T-cell (primary cell): Measurements from ENCODE around the gene FUZ. TPM values are rescaled to one million over a fixed set of nuclear protein-coding genes. Genes with fewer than 3 reads are reported as not detected.

Experiments
- ATAC-seq, 4 experiments: fragments of 200-7000 bp in 3 of 4; fragments of 150-1000 bp in 1 of 4; cut with Tn5 transposase; replicated peaks in 1 of 4; 1 replicate in 3 of 4; 2 replicates in 1 of 4; pipeline ENCODE4 v1.10.0; 2021; ENCODE audit warnings: moderate library complexity in 3 of 4, mild to moderate bottlenecking in 2 of 4, moderate number of reproducible peaks in 1 of 4
- CTCF ChIA-PET, 2 donors: fragments of 300-600 bp; sonication (Branson Sonifier 250); formaldehyde crosslinking; loops; one replicate each; lab custom pipeline; 2022; ENCODE audit warnings: antibody characterized with exemption in 2 of 2; lab: Charles Lee
- POLR2A ChIA-PET, 2 donors: fragments of 300-600 bp; sonication (Branson Sonifier 250); formaldehyde crosslinking; loops; one replicate each; lab custom pipeline; 2022; ENCODE audit warnings: antibody characterized with exemption in 2 of 2; lab: Charles Lee
- DNase-seq, 35 experiments: peaks; one replicate each; pipeline versions ENCODE4 v3.0.0 to v3.0.0-alpha.2; 2013 to 2023
- H3K27ac ChIP-seq: one replicate; pipeline ENCODE4 v1.5.1; 2013; ENCODE audit warnings: low read length
- H3K27me3 ChIP-seq, 2 experiments: replicated peaks in 1 of 2; 1 replicate in 1 of 2; 2 replicates in 1 of 2; pipeline versions ENCODE4 v1.6.1 to v1.7.0; 2013; ENCODE audit warnings: low read length in 1 of 2, mixed read lengths in 1 of 2; ENCODE audit not compliant: control insufficient read depth in 2 of 2, insufficient read depth in 2 of 2; ENCODE audit errors: extremely low read depth in 1 of 2
- H3K36me3 ChIP-seq, 2 donors: 1 replicate in 1 of 2; 2 replicates in 1 of 2; pipeline versions ENCODE4 v1.6.1 to v1.7.0; 2013; ENCODE audit warnings: low read length in 1 of 2; ENCODE audit not compliant: control insufficient read depth in 2 of 2, insufficient read depth in 1 of 2; ENCODE audit errors: extremely low read depth in 1 of 2
- H3K4me1 ChIP-seq, 2 experiments: 1 replicate in 1 of 2; 2 replicates in 1 of 2; pipeline versions ENCODE4 v1.6.1 to v1.7.0; 2013; ENCODE audit warnings: low read length in 2 of 2, mixed read lengths in 1 of 2; ENCODE audit not compliant: insufficient read depth in 2 of 2, control insufficient read depth in 1 of 2; ENCODE audit errors: extremely low read depth in 1 of 2
- H3K4me3 ChIP-seq, 2 donors: 1 replicate in 1 of 2; 2 replicates in 1 of 2; pipeline versions ENCODE4 v1.5.1 to v1.7.0; 2013; ENCODE audit warnings: mild to moderate bottlenecking in 2 of 2, low read length in 1 of 2, moderate library complexity in 1 of 2; ENCODE audit not compliant: control insufficient read depth in 1 of 2; ENCODE audit errors: extremely low read depth in 1 of 2
- H3K9me3 ChIP-seq: 2 replicates; pipeline ENCODE4 v1.7.0; 2013
- H3K27ac Mint-ChIP-seq, 2 donors: one replicate each; pipeline ENCODE4 v1.8.0; 2020 to 2021; ENCODE audit warnings: mild to moderate bottlenecking in 2 of 2, mixed read lengths in 2 of 2
- H3K27me3 Mint-ChIP-seq, 2 donors: one replicate each; pipeline ENCODE4 v1.8.0; 2021 to 2022; ENCODE audit warnings: mixed read lengths in 2 of 2
- H3K36me3 Mint-ChIP-seq: one replicate; pipeline ENCODE4 v1.8.0; 2021; ENCODE audit warnings: mixed read lengths
- H3K4me1 Mint-ChIP-seq, 3 donors: one replicate each; pipeline ENCODE4 v1.8.0; 2020 to 2022; ENCODE audit warnings: mixed read lengths in 3 of 3, mild to moderate bottlenecking in 1 of 3
- H3K4me3 Mint-ChIP-seq, 3 donors: one replicate each; pipeline ENCODE4 v1.8.0; 2020 to 2022; ENCODE audit warnings: mild to moderate bottlenecking in 3 of 3, mixed read lengths in 3 of 3, moderate library complexity in 3 of 3
- H3K9me3 Mint-ChIP-seq, 3 donors: one replicate each; pipeline ENCODE4 v1.8.0; 2020 to 2022; ENCODE audit warnings: mixed read lengths in 3 of 3
- WGBS: methylation state at CpG from one replicate; pipeline ENCODE4 v1.1.5; 2013; ENCODE audit warnings: missing lambda C conversion rate; ENCODE audit not compliant: insufficient coverage; 5-methylcytosine and 5-hydroxymethylcytosine counted together
- total RNA-seq, 35 experiments: library from RNA in 6 of 35; stranded (reverse) in 6 of 35; fragments of 120-200 nt in 1 of 35; gene quantifications; one replicate each; pipeline versions ENCODE4 v1.2.1 to v1.2.4 and lab custom pipeline; 2013 to 2026

FUZ gene
- total RNA-seq, 5 donors from 2014 or later (not counting 1 experiment from before 2014, with no cell fraction given), result 12.8 to 31.2 (median 23.7) TPM

DNA sequence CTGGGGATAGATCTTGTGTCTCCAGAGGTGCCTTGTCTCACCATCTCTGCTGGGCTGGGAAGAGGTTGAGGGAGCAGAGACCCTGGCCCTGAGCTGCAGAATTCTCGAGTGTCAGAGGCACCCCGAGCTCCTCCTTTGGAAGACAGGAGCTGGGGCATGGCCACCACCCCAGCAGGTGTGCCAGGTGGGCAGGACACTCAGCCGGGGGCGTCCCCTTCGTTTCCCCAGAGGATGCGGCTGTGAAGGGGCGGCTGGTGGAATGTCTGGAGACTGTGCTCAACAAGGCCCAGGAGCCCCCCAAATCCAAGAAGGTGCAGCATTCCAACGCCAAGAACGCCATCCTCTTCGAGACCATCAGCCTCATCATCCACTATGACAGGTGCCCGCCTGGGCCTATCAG is 14.5 kb downstream of the FUZ start:
- 91% methylated on average over 4 of the region's 11 CpGs for WGBS
- Mint-ChIP-seq H3K36me3 (peaks cover 36% of the 10 kb centered on the region), H3K27ac (no peak overlapping the region), H3K4me3 (no peak overlapping the region), H3K27me3 (no peaks in the 10 kb centered on the region), H3K9me3 (no peaks in the 10 kb centered on the region), H3K4me1 (no peaks in the 10 kb centered on the region)
- ChIA-PET CTCF (no interaction called here), POLR2A (no interaction called here)
- no peak for DNase-seq
- H3K36me3 ChIP-seq, result peaks cover 19 to 79% of the 10 kb centered on the region in 2 donors
- H3K4me3 ChIP-seq, result no peak overlapping the region
- H3K4me1 ChIP-seq, result no peaks in the 10 kb centered on the region
- no peaks in the 10 kb centered on the region for H3K9me3 ChIP-seq
- H3K27me3 ChIP-seq, result no peaks in the 10 kb centered on the region
- no peak overlapping the region for H3K27ac ChIP-seq
- ATAC-seq, result no peak

DNA sequence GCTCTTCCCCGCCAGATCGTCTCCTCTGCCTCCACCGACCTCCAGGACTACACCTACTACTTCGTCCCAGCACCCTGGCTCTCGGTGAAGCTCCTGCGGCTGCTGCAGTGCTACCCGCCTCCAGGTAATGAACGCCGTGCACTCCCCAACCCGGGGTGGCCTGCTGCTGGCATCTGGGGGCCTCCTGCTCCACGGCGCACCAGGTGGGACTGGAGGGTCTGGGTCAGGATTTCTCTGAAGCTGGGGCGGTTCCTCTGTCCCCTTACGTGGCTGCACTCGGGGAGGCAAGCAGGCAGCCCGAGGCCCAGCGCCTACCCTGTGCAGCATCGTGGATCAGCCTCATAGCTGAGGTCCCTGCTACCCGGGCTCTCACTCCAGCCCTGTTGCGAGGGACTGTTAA is 17.5 kb downstream of the FUZ start:
- Mint-ChIP-seq H3K9me3 (no peaks in the 10 kb centered on the region), H3K27me3 (no peaks in the 10 kb centered on the region), H3K4me3 (no peak overlapping the region), H3K4me1 (no peaks in the 10 kb centered on the region), H3K27ac (no peak overlapping the region), H3K36me3 (peaks cover 36% of the 10 kb centered on the region)
- no peaks in the 10 kb centered on the region for H3K27me3 ChIP-seq
- WGBS, result 98% methylated on average over 13 of the region's 20 CpGs
- no peak for ATAC-seq
- H3K4me3 ChIP-seq, result no peak overlapping the region
- no peak overlapping the region for H3K27ac ChIP-seq
- ChIA-PET CTCF (interaction anchor here in 1 of 2 donors (0.7 kb wide), 1 partner anchor 711 kb away, joined by 3 read pairs; no protein-coding TSS in a partner anchor), POLR2A (no interaction called here)
- no peaks in the 10 kb centered on the region for H3K9me3 ChIP-seq
- no peaks in the 10 kb centered on the region for H3K4me1 ChIP-seq
- DNase-seq, result no peak
- peaks cover 20 to 73% of the 10 kb centered on the region in 2 donors for H3K36me3 ChIP-seq

- WGBS, result 42% methylated on average over 2 of the region's 6 CpGs
- ATAC-seq, result no peak
- H3K27me3 Mint-ChIP-seq, result no peaks in the 10 kb centered on the region
Observed at GRCh38 chr19:49793561-49793840, 19.6 kb downstream of the FUZ start.

DNA sequence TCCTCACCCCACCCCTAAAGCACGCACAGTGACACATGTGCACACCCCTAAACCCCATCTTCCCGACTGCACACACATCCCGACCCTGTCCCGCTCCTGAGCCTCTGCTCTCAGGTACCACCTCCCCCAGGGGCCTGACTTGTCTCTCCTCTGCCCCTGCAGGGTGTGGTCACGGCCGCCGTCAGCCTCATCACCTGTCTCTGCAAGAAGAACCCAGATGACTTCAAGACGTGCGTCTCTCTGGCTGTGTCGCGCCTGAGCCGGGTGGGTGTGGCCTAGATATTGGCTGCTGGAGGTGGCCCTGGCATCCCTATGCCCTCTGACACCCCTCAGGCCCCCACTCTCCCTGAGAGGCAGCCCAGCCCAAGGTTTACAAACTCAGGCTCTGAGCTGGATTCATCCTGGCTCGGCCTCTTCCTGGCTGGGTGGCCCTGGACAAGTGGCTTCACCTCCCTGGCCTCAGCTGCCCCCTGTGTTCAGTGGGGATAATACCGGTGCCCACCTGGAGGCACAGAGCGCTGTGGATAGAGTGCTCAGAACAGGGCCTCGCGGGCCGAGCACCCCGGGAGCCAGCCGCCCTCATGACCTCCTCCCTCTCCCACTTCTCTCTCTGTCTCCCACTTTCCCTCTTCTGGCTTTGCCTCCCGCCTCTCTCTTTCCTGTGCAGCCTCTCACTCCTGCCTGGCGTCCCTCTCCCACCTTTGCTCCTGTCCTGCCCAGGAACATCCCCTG is 20.1 kb downstream of the FUZ start:
- ChIA-PET POLR2A (interaction anchor here in 1 of 2 donors (0.7 kb wide), 1 partner anchor 72 kb away, joined by 4 read pairs; no protein-coding TSS in a partner anchor), CTCF (interaction anchor here in 1 of 2 donors (0.6 kb wide), 1 partner anchor 1331 kb away, joined by 3 read pairs; no protein-coding TSS in a partner anchor)
- no peaks in the 10 kb centered on the region for H3K9me3 ChIP-seq
- no peaks in the 10 kb centered on the region for H3K27me3 ChIP-seq
- 95% methylated on average over 14 of the region's 22 CpGs for WGBS
- H3K4me3 ChIP-seq, result no peak overlapping the region
- no peak for ATAC-seq
- no peaks in the 10 kb centered on the region for H3K4me1 ChIP-seq
- H3K4me1 Mint-ChIP-seq, result peaks cover 0 to 16% (median 4%) of the 10 kb centered on the region in 3 donors
- H3K9me3 Mint-ChIP-seq, result no peaks in the 10 kb centered on the region
- no peak for DNase-seq
- no peaks in the 10 kb centered on the region for H3K27me3 Mint-ChIP-seq
- H3K36me3 ChIP-seq, result peaks cover 14 to 67% of the 10 kb centered on the region in 2 donors
- H3K4me3 Mint-ChIP-seq, result no peak overlapping the region
- H3K27ac Mint-ChIP-seq, result no peak overlapping the region
- H3K36me3 Mint-ChIP-seq, result peaks cover 46% of the 10 kb centered on the region
- H3K27ac ChIP-seq, result no peak overlapping the region

More at GRCh38 chr19:49793561-49793840, 19.6 kb downstream of the FUZ start:
- H3K4me3 Mint-ChIP-seq, result no peak overlapping the region
- ChIA-PET POLR2A (no interaction called here), CTCF (interaction anchor here in 1 of 2 donors (0.6 kb wide), 1 partner anchor 1332 kb away, joined by 3 read pairs; no protein-coding TSS in a partner anchor)
- Histone ChIP-seq H3K27ac (no peak overlapping the region), H3K4me3 (no peak overlapping the region), H3K9me3 (no peaks in the 10 kb centered on the region), H3K27me3 (no peaks in the 10 kb centered on the region), H3K4me1 (no peaks in the 10 kb centered on the region), H3K36me3 (peaks cover 14 to 68% of the 10 kb centered on the region in 2 donors)
- no peak for DNase-seq
- no peaks in the 10 kb centered on the region for H3K9me3 Mint-ChIP-seq
- peaks cover 0 to 11% (median 2%) of the 10 kb centered on the region in 3 donors for H3K4me1 Mint-ChIP-seq
- peaks cover 41% of the 10 kb centered on the region for H3K36me3 Mint-ChIP-seq
- H3K27ac Mint-ChIP-seq, result no peak overlapping the region

- no peak for DNase-seq
Observed at GRCh38 chr19:49791776-49792445, 21.2 kb downstream of the FUZ start.

DNA sequence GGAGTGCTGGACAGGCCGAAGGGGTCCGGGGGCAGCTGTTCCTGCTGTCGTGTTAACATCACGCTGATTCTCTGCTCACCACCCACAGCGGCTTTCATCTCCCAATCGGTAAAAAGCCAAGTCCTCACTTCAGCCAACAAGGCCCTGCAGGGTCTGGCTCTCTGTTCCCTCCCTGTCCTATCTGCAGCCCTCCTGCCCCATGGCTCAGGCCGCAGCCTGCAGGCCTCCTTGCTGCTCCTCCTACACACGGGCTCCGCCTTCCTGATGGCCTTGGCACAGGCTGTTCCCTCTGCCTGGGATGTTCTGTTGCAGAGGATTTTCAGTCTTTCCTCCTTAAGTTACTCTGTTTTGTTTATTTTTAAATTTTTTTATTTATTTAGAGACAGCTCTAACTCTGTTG is 22.2 kb downstream of the FUZ start:
- Mint-ChIP-seq H3K27ac (no peak overlapping the region), H3K4me1 (peaks cover 1 to 20% (median 4%) of the 10 kb centered on the region in 3 donors), H3K36me3 (peaks cover 47% of the 10 kb centered on the region), H3K4me3 (no peak overlapping the region), H3K27me3 (no peaks in the 10 kb centered on the region), H3K9me3 (no peaks in the 10 kb centered on the region)
- ChIA-PET POLR2A (no interaction called here), CTCF (no interaction called here)
- no peak for ATAC-seq
- Histone ChIP-seq H3K4me1 (no peaks in the 10 kb centered on the region), H3K27ac (no peak overlapping the region), H3K36me3 (peaks cover 12 to 55% of the 10 kb centered on the region in 2 donors), H3K27me3 (no peaks in the 10 kb centered on the region), H3K9me3 (no peaks in the 10 kb centered on the region), H3K4me3 (no peak overlapping the region)
- WGBS, result 100% methylated on average over 4 of the region's 9 CpGs
- DNase-seq, result no peak

More at GRCh38 chr19:49791776-49792445, 21.2 kb downstream of the FUZ start:
- peaks cover 46% of the 10 kb centered on the region for H3K36me3 Mint-ChIP-seq
- Histone ChIP-seq H3K36me3 (peaks cover 14 to 65% of the 10 kb centered on the region in 2 donors), H3K4me3 (no peak overlapping the region), H3K27ac (no peak overlapping the region), H3K27me3 (no peaks in the 10 kb centered on the region), H3K4me1 (no peaks in the 10 kb centered on the region), H3K9me3 (no peaks in the 10 kb centered on the region)
- no peak for ATAC-seq
- H3K27me3 Mint-ChIP-seq, result no peaks in the 10 kb centered on the region
- no peak overlapping the region for H3K27ac Mint-ChIP-seq
- no peak overlapping the region for H3K4me3 Mint-ChIP-seq
- ChIA-PET POLR2A (interaction anchor here in 1 of 2 donors (0.7 kb wide), 1 partner anchor 73 kb away, joined by 4 read pairs; no protein-coding TSS in a partner anchor), CTCF (no interaction called here)
- H3K4me1 Mint-ChIP-seq, result peaks cover 0 to 16% (median 4%) of the 10 kb centered on the region in 3 donors
- no peaks in the 10 kb centered on the region for H3K9me3 Mint-ChIP-seq
- 93% methylated on average over 19 of the region's 26 CpGs for WGBS
